OCI-M1 (cell line): ENCODE measurements around the gene LRP4.

ENCODE experiments used
- DNase-seq: peaks from one replicate; lab custom pipeline; 2025; lab: John Stamatoyannopoulos, UW

The LRP4 gene

GRCh38 chr11:46894961-46895360 is 23.4 kb downstream of the LRP4 start:
- no peak for DNase-seq

GRCh38 chr11:46894506-46894905 is 23.8 kb downstream of the LRP4 start:
- DNase-seq, result no peak

GRCh38 chr11:46892838-46893237 is 25.5 kb downstream of the LRP4 start:
- DNase-seq, result no peak

GRCh38 chr11:46892109-46892508 is 26.2 kb downstream of the LRP4 start:
- DNase-seq, result no peak

- DNase-seq, result no peak
Measured at GRCh38 chr11:46890665-46891064, 27.7 kb downstream of the LRP4 start.

- peak; percentile 89 for DNase-seq
Measured at GRCh38 chr11:46889689-46890475, 28.5 kb downstream of the LRP4 start.

GRCh38 chr11:46889251-46889650 is 29.1 kb downstream of the LRP4 start:
- DNase-seq, result no peak

- no peak for DNase-seq
Measured at GRCh38 chr11:46888636-46889035, 29.7 kb downstream of the LRP4 start.

- DNase-seq, result no peak
Measured at GRCh38 chr11:46886211-46886610, 32.1 kb downstream of the LRP4 start.

- no peak for DNase-seq
Measured at GRCh38 chr11:46879056-46879585, 39.2 kb downstream of the LRP4 start.

- DNase-seq, result no peak
Measured at GRCh38 chr11:46877580-46877979, 40.8 kb downstream of the LRP4 start.

- DNase-seq, result no peak
Measured at GRCh38 chr11:46876471-46876870, 41.9 kb downstream of the LRP4 start.

- no peak for DNase-seq
Measured at GRCh38 chr11:46874586-46874985, 43.8 kb downstream of the LRP4 start.

GRCh38 chr11:46868912-46869311 is 49.4 kb downstream of the LRP4 start:
- no peak for DNase-seq

- no peak for DNase-seq
Measured at GRCh38 chr11:46865340-46865739, 53.0 kb downstream of the LRP4 start.

- DNase-seq, result no peak
Measured at GRCh38 chr11:46860218-46860617, 58.1 kb downstream of the LRP4 start.

GRCh38 chr11:46858920-46859546 is 59.3 kb downstream of the LRP4 start:
- DNase-seq, result peak; percentile 87

- DNase-seq, result no peak
Measured at GRCh38 chr11:46857666-46858065, 60.7 kb downstream of the LRP4 start.

GRCh38 chr11:46856605-46857343 is 61.6 kb downstream of the LRP4 start:
- no peak for DNase-seq

GRCh38 chr11:46855863-46856262 is 62.5 kb downstream of the LRP4 start:
- DNase-seq, result no peak

- no peak for DNase-seq
Measured at GRCh38 chr11:46855167-46855566, 63.2 kb downstream of the LRP4 start.

- no peak for DNase-seq
Measured at GRCh38 chr11:46850829-46851380, 67.4 kb downstream of the LRP4 start.
